Activated CD4-positive, alpha-beta T cell treated with anti-CD3 and anti-CD28 coated beads for 4 hours (primary cell): ENCODE measurements around the gene SPPL2B.
"Not testable (repeated sequence)": the region's sequence is repeated elsewhere in the genome, so short reads cannot be mapped to it uniquely, and the experiment has no call there.

Experiments used
- DNase-seq, 2 donors: peaks; one replicate each; pipeline ENCODE4 v3.0.0-alpha.2; 2020

SPPL2B gene

GRCh38 chr19:2382530-2383222, 54.2 kb downstream of the SPPL2B start:
- no peak for DNase-seq

- no peak for DNase-seq
Measured at GRCh38 chr19:2385053-2385721, 56.7 kb downstream of the SPPL2B start.

GRCh38 chr19:2387367-2388288, 59.1 kb downstream of the SPPL2B start:
- no peak for DNase-seq

- no peak for DNase-seq
Measured at GRCh38 chr19:2389594-2389993, 61.1 kb downstream of the SPPL2B start.

GRCh38 chr19:2391118-2391725, 62.7 kb downstream of the SPPL2B start:
- peak; percentile 34 to 47 for DNase-seq

GRCh38 chr19:2392366-2392765, 63.9 kb downstream of the SPPL2B start:
- no peak for DNase-seq

GRCh38 chr19:2392899-2393298, 64.4 kb downstream of the SPPL2B start:
- DNase-seq = not testable (repeated sequence)

GRCh38 chr19:2394054-2394441, 65.6 kb downstream of the SPPL2B start:
- DNase-seq = no peak

GRCh38 chr19:2394442-2395292, 66.2 kb downstream of the SPPL2B start:
- DNase-seq = no peak

GRCh38 chr19:2395293-2395829, 66.9 kb downstream of the SPPL2B start:
- DNase-seq = not testable (repeated sequence)

- not testable (repeated sequence) for DNase-seq
Measured at GRCh38 chr19:2397173-2397572, 68.7 kb downstream of the SPPL2B start.

GRCh38 chr19:2398735-2399305, 70.3 kb downstream of the SPPL2B start:
- DNase-seq = no peak

GRCh38 chr19:2399582-2399981, 71.1 kb downstream of the SPPL2B start:
- no peak for DNase-seq
